SU-DHL-6 (cell line): ENCODE results near the gene PPP1R9B.

Experiments
- H2AFZ ChIP-seq: fragments of 200-600 bp; sonication (generic); 2 replicates; pipeline ENCODE4 v1.6.1; 2014; ENCODE audit warnings: low read depth, mild to moderate bottlenecking, moderate library complexity, mixed read lengths, antibody characterized with exemption, low read length; ENCODE audit not compliant: severe bottlenecking
- H3F3A ChIP-seq: fragments of 200-600 bp; shearing (Covaris generic); 2 replicates; pipeline ENCODE4 v1.6.0; 2016; ENCODE audit warnings: antibody characterized with exemption, mild to moderate bottlenecking; ENCODE audit not compliant: insufficient read depth
- H3K27ac ChIP-seq: fragments of 200-600 bp; sonication (generic); 2 replicates; pipeline ENCODE4 v1.5.1; 2016; ENCODE audit warnings: low read depth, mild to moderate bottlenecking, low read length, moderate library complexity, mixed read lengths
- H3K27me3 ChIP-seq: fragments of 200-600 bp; sonication (generic), shearing (Covaris generic); 2 replicates; pipeline ENCODE4 v1.6.0; 2014; ENCODE audit warnings: mild to moderate bottlenecking, low read length
- H3K36me3 ChIP-seq: fragments of 200-600 bp; sonication (generic); 2 replicates; pipeline ENCODE4 v1.6.1; 2014; ENCODE audit warnings: mild to moderate bottlenecking, low read length, mixed read lengths
- H3K4me2 ChIP-seq: fragments of 300-600, 200-600 bp; shearing (Covaris generic), sonication (generic); 2 replicates; pipeline ENCODE4 v1.6.0; 2014; ENCODE audit warnings: low read length, low read depth, mild to moderate bottlenecking; ENCODE audit not compliant: poor library complexity, severe bottlenecking
- H3K4me3 ChIP-seq: fragments of 200-600 bp; sonication (generic); 2 replicates; pipeline ENCODE4 v1.5.1; 2014; ENCODE audit warnings: antibody characterized with exemption, low read length, mild to moderate bottlenecking, mixed read lengths; ENCODE audit not compliant: insufficient read depth, poor library complexity, severe bottlenecking
- H3K79me2 ChIP-seq: fragments of 200-600 bp; sonication (generic); 2 replicates; pipeline ENCODE4 v1.6.1; 2014; ENCODE audit warnings: mild to moderate bottlenecking, low read length, moderate library complexity; ENCODE audit not compliant: insufficient read depth
- H3K9ac ChIP-seq: fragments of 200-600 bp; sonication (generic); 2 replicates; pipeline ENCODE4 v1.7.0; 2014; ENCODE audit warnings: mild to moderate bottlenecking, low read length
- H3K9me2 ChIP-seq: fragments of 200-600 bp; sonication (generic); replicated peaks from 2 replicates; pipeline ENCODE4 v1.6.1; 2014; ENCODE audit warnings: low read length; ENCODE audit not compliant: insufficient read depth
- H3K9me3 ChIP-seq: fragments of 200-600 bp; sonication (generic); 2 replicates; pipeline ENCODE4 v1.6.1; 2014; ENCODE audit warnings: low read length, mixed read lengths; ENCODE audit not compliant: insufficient read depth
- H4K20me1 ChIP-seq: fragments of 200-600 bp; sonication (generic); 2 replicates; pipeline ENCODE4 v1.6.1; 2014; ENCODE audit warnings: low read depth, mild to moderate bottlenecking, antibody characterized with exemption, low read length, moderate library complexity, mixed read lengths
- CTCF ChIP-seq: fragments of 200-600 bp; sonication (generic); IDR thresholded peaks from one replicate; pipeline ENCODE4 v1.5.1; 2017; ENCODE audit warnings: antibody characterized with exemption, mild to moderate bottlenecking, low read length, moderate library complexity; ENCODE audit not compliant: insufficient read depth, poor library complexity, severe bottlenecking
- EZH2phosphoT487 ChIP-seq: fragments of 200-600 bp; sonication (generic), shearing (Covaris generic); conservative IDR thresholded peaks from 2 replicates; pipeline ENCODE4 v1.6.1; 2018; ENCODE audit warnings: mild to moderate bottlenecking, antibody characterized with exemption, low read length, moderate library complexity, mixed read lengths

Gene PPP1R9B

GRCh38 chr17:50154604-50155003, 4.1 kb upstream of the PPP1R9B start:
- H3K4me3 ChIP-seq = no peak overlapping the region
- no peaks in the 10 kb centered on the region for H4K20me1 ChIP-seq
- H3F3A ChIP-seq = peaks cover 9% of the 10 kb centered on the region; the same call in 1 of the 2 replicates
- H3K9ac ChIP-seq = no peak overlapping the region
- H3K27me3 ChIP-seq = no peaks in the 10 kb centered on the region
- no peak overlapping the region for H3K4me2 ChIP-seq
- H3K79me2 ChIP-seq = peaks cover 9% of the 10 kb centered on the region
- H3K9me3 ChIP-seq = no peaks in the 10 kb centered on the region
- TF ChIP-seq EZH2phosphoT487 = no peak
- no peak for TF ChIP-seq CTCF
- no peaks in the 10 kb centered on the region for H3K36me3 ChIP-seq
- no peak overlapping the region for H2AFZ ChIP-seq
- H3K27ac ChIP-seq = no peak overlapping the region
- H3K9me2 ChIP-seq = no peaks in the 10 kb centered on the region

- Histone ChIP-seq H3K9me2 (no peaks in the 10 kb centered on the region), H2AFZ (no peak overlapping the region), H3K27ac (no peak overlapping the region), H3K27me3 (no peaks in the 10 kb centered on the region), H3K9ac (no peak overlapping the region), H4K20me1 (no peaks in the 10 kb centered on the region), H3F3A (peaks cover 9% of the 10 kb centered on the region; the same call in 1 of the 2 replicates), H3K4me2 (no peak overlapping the region), H3K4me3 (no peak overlapping the region), H3K36me3 (no peaks in the 10 kb centered on the region), H3K79me2 (peaks cover 15% of the 10 kb centered on the region), H3K9me3 (no peaks in the 10 kb centered on the region)
- no peak for TF ChIP-seq CTCF
- TF ChIP-seq EZH2phosphoT487 = no peak
These were observed 3.4 kb upstream of the PPP1R9B start for GRCh38 chr17:50153650-50154575.

GRCh38 chr17:50152736-50153135, 2.3 kb upstream of the PPP1R9B start:
- Histone ChIP-seq H3K27me3 (no peaks in the 10 kb centered on the region), H3K4me3 (no peak overlapping the region), H3K9me3 (no peaks in the 10 kb centered on the region), H4K20me1 (no peaks in the 10 kb centered on the region), H3K9ac (no peak overlapping the region), H3K36me3 (no peaks in the 10 kb centered on the region), H2AFZ (no peak overlapping the region), H3K79me2 (peaks cover 25% of the 10 kb centered on the region), H3K27ac (0 out of 2 replicates have a peak overlapping the region, but pooled peaks have one; percentile 48), H3K9me2 (no peaks in the 10 kb centered on the region), H3F3A (peaks cover 9% of the 10 kb centered on the region; the same call in 1 of the 2 replicates), H3K4me2 (peak overlapping the region; percentile 100)
- no peak for TF ChIP-seq CTCF
- no peak for TF ChIP-seq EZH2phosphoT487
